Measurements from ENCODE around the gene EPB41L2. TPM values are rescaled to one million over a fixed set of nuclear protein-coding genes. Genes with fewer than 3 reads are reported as not detected.

EPB41L2 gene
- total RNA-seq, 1 donor from 2014 or later, result 136 TPM

GRCh38 chr6:130859161-130859867, 203.7 kb downstream of the EPB41L2 start:
- Mint-ChIP-seq H3K4me3 (ENCODE audit: unreplicated experiment) (no peak overlapping the region), H3K27ac (ENCODE audit: unreplicated experiment) (no peak overlapping the region), H3K4me1 (ENCODE audit: low read depth, unreplicated experiment) (peaks cover 11% of the 10 kb centered on the region), H3K9me3 (ENCODE audit: unreplicated experiment) (peaks cover 3% of the 10 kb centered on the region), H3K36me3 (ENCODE audit: low read depth, unreplicated experiment) (no peaks in the 10 kb centered on the region), H3K27me3 (ENCODE audit: low read depth, unreplicated experiment) (no peaks in the 10 kb centered on the region)
- no peaks in the 10 kb centered on the region for H3K79me2 ChIP-seq (ENCODE audit: insufficient read depth, low read length)
- H3K4me2 ChIP-seq (ENCODE audit: low read length), result no peak overlapping the region
- no peak for DNase-seq (ENCODE audit: low read depth)
- no peak for TF ChIP-seq EZH2 (IDR thresholded peaks at IDR 0.05; ENCODE audit: insufficient read depth, low read length)
- TF ChIP-seq CTCF (IDR thresholded peaks at IDR 0.05; ENCODE audit: insufficient read depth, low read depth, low read length), result no peak
- no peaks in the 10 kb centered on the region for H3K9me3 ChIP-seq (ENCODE audit: insufficient read depth, low read depth, low read length)
- FAIRE-seq, result no peak
- no peak overlapping the region for H3K27ac ChIP-seq (ENCODE audit: low read depth, low read length)
- H4K20me1 ChIP-seq (ENCODE audit: insufficient read depth, low read length), result no peaks in the 10 kb centered on the region
- H3K4me3 ChIP-seq (ENCODE audit: insufficient read depth, low read depth, low read length), result no peak overlapping the region
- H3K36me3 ChIP-seq (ENCODE audit: insufficient read depth, low read length), result no peaks in the 10 kb centered on the region
- no peaks in the 10 kb centered on the region for H3K4me1 ChIP-seq (ENCODE audit: insufficient read depth, low read length)
- no peak overlapping the region for H2AFZ ChIP-seq (ENCODE audit: low read depth, low read length)
- no peak overlapping the region for H3K9ac ChIP-seq (ENCODE audit: low read length)
- H3K27me3 ChIP-seq (ENCODE audit: insufficient read depth, low read length), result no peaks in the 10 kb centered on the region

- Histone ChIP-seq H2AFZ (ENCODE audit: low read depth, low read length) (no peak overlapping the region), H4K20me1 (ENCODE audit: insufficient read depth, low read length) (no peaks in the 10 kb centered on the region), H3K9me3 (ENCODE audit: insufficient read depth, low read depth, low read length) (no peaks in the 10 kb centered on the region), H3K27me3 (ENCODE audit: insufficient read depth, low read length) (no peaks in the 10 kb centered on the region), H3K4me1 (ENCODE audit: insufficient read depth, low read length) (peaks cover 5% of the 10 kb centered on the region), H3K27ac (ENCODE audit: low read depth, low read length) (no peak overlapping the region), H3K4me2 (ENCODE audit: low read length) (no peak overlapping the region), H3K4me3 (ENCODE audit: insufficient read depth, low read depth, low read length) (no peak overlapping the region), H3K79me2 (ENCODE audit: insufficient read depth, low read length) (no peaks in the 10 kb centered on the region), H3K36me3 (ENCODE audit: insufficient read depth, low read length) (no peaks in the 10 kb centered on the region), H3K9ac (ENCODE audit: low read length) (no peak overlapping the region)
- Mint-ChIP-seq H3K4me3 (ENCODE audit: unreplicated experiment) (no peak overlapping the region), H3K27me3 (ENCODE audit: low read depth, unreplicated experiment) (no peaks in the 10 kb centered on the region), H3K36me3 (ENCODE audit: low read depth, unreplicated experiment) (no peaks in the 10 kb centered on the region), H3K4me1 (ENCODE audit: low read depth, unreplicated experiment) (peaks cover 18% of the 10 kb centered on the region), H3K9me3 (ENCODE audit: unreplicated experiment) (peaks cover 3% of the 10 kb centered on the region), H3K27ac (ENCODE audit: unreplicated experiment) (no peak overlapping the region)
- DNase-seq (ENCODE audit: low read depth) (no peak), FAIRE-seq (no peak)
- TF ChIP-seq EZH2 (IDR thresholded peaks at IDR 0.05; ENCODE audit: insufficient read depth, low read length), result no peak
- no peak for TF ChIP-seq CTCF (IDR thresholded peaks at IDR 0.05; ENCODE audit: insufficient read depth, low read depth, low read length)
These were observed 204.4 kb downstream of the EPB41L2 start for GRCh38 chr6:130858498-130859160.

- Mint-ChIP-seq H3K27ac (ENCODE audit: unreplicated experiment) (peak overlapping the region; percentile 37), H3K36me3 (ENCODE audit: low read depth, unreplicated experiment) (no peaks in the 10 kb centered on the region), H3K27me3 (ENCODE audit: low read depth, unreplicated experiment) (no peaks in the 10 kb centered on the region), H3K4me1 (ENCODE audit: low read depth, unreplicated experiment) (peaks cover 22% of the 10 kb centered on the region), H3K4me3 (ENCODE audit: unreplicated experiment) (no peak overlapping the region), H3K9me3 (ENCODE audit: unreplicated experiment) (peaks cover 3% of the 10 kb centered on the region)
- no peak for TF ChIP-seq EZH2 (IDR thresholded peaks at IDR 0.05; ENCODE audit: insufficient read depth, low read length)
- TF ChIP-seq CTCF (IDR thresholded peaks at IDR 0.05; ENCODE audit: insufficient read depth, low read depth, low read length), result no peak
- Histone ChIP-seq H3K36me3 (ENCODE audit: insufficient read depth, low read length) (no peaks in the 10 kb centered on the region), H3K9ac (ENCODE audit: low read length) (no peak overlapping the region), H4K20me1 (ENCODE audit: insufficient read depth, low read length) (no peaks in the 10 kb centered on the region), H3K4me1 (ENCODE audit: insufficient read depth, low read length) (peaks cover 11% of the 10 kb centered on the region), H3K9me3 (ENCODE audit: insufficient read depth, low read depth, low read length) (no peaks in the 10 kb centered on the region), H2AFZ (ENCODE audit: low read depth, low read length) (no peak overlapping the region), H3K79me2 (ENCODE audit: insufficient read depth, low read length) (no peaks in the 10 kb centered on the region), H3K27ac (ENCODE audit: low read depth, low read length) (no peak overlapping the region), H3K4me2 (ENCODE audit: low read length) (no peak overlapping the region), H3K27me3 (ENCODE audit: insufficient read depth, low read length) (no peaks in the 10 kb centered on the region), H3K4me3 (ENCODE audit: insufficient read depth, low read depth, low read length) (no peak overlapping the region)
- FAIRE-seq, result no peak
- DNase-seq (ENCODE audit: low read depth), result no peak
These were observed 205.0 kb downstream of the EPB41L2 start for GRCh38 chr6:130858054-130858453.
